Measurements from ENCODE around the gene MASP2. TPM values are rescaled to one million over a fixed set of nuclear protein-coding genes. Genes with fewer than 3 reads are reported as not detected.

MASP2 gene
- total RNA-seq, 1 donor from 2014 or later: not detected

DNA sequence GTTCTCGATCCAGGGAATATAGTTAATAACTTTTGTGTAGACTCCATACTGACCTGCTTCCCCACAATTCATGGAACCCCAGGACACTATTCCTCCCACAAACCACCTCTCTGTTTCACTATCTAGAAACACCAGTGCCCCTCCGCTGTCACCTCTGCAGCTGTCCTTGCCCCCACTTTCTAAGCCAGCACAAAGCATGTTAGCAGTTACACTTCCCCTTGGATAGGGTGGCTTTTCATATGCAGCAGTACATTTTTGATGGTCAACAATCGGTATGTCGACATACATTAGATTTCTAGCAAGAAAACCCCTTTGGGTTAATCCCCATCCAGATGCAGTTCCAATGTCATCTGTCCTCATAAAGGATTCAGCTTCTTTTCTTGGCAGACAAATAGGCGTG, 20.1 kb downstream of the MASP2 start:
- peaks cover 8% of the 10 kb centered on the region for H3K36me3 ChIP-seq (ENCODE audit: control insufficient read depth, insufficient read depth, low read length)
- TF ChIP-seq, protein P1, sequence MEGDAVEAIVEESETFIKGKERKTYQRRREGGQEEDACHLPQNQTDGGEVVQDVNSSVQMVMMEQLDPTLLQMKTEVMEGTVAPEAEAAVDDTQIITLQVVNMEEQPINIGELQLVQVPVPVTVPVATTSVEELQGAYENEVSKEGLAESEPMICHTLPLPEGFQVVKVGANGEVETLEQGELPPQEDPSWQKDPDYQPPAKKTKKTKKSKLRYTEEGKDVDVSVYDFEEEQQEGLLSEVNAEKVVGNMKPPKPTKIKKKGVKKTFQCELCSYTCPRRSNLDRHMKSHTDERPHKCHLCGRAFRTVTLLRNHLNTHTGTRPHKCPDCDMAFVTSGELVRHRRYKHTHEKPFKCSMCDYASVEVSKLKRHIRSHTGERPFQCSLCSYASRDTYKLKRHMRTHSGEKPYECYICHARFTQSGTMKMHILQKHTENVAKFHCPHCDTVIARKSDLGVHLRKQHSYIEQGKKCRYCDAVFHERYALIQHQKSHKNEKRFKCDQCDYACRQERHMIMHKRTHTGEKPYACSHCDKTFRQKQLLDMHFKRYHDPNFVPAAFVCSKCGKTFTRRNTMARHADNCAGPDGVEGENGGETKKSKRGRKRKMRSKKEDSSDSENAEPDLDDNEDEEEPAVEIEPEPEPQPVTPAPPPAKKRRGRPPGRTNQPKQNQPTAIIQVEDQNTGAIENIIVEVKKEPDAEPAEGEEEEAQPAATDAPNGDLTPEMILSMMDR (IDR thresholded peaks at IDR 0.05; ENCODE audit: insufficient read depth, low read length, severe bottlenecking): no peak
- DNase-seq (ENCODE audit: low read depth) (no peak), FAIRE-seq (no peak)
- no peak overlapping the region for H3K4me3 ChIP-seq (ENCODE audit: low read depth, low read length)
- H3K27me3 ChIP-seq (ENCODE audit: control insufficient read depth, insufficient read depth, low read length): no peaks in the 10 kb centered on the region

DNA sequence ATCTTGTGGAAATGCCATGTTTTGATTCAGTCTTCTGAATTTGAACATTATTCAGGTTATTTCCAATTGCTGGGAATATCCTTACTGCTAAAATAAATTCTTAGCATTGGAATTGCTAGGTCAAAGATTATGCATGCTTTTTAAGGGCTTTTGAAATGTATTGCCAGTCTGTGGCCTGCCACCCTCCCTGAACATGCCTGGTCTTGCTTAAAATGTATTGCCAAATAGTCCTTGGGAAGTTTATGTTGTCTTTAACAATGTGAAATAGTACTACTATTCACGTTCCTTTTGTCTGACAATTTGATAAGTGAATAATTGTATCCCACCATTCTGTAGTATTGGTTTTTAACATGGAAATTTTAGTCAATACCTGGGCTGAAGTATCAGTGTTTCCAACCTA, 21.0 kb downstream of the MASP2 start:
- FAIRE-seq (no peak), DNase-seq (ENCODE audit: low read depth) (peak; percentile 68)
- TF ChIP-seq, protein P1 (IDR thresholded peaks at IDR 0.05; ENCODE audit: insufficient read depth, low read length, severe bottlenecking): no peak
- no peaks in the 10 kb centered on the region for H3K27me3 ChIP-seq (ENCODE audit: control insufficient read depth, insufficient read depth, low read length)
- H3K36me3 ChIP-seq (ENCODE audit: control insufficient read depth, insufficient read depth, low read length): peaks cover 8% of the 10 kb centered on the region
- no peak overlapping the region for H3K4me3 ChIP-seq (ENCODE audit: low read depth, low read length)

- TF ChIP-seq, protein P1 (IDR thresholded peaks at IDR 0.05; ENCODE audit: insufficient read depth, low read length, severe bottlenecking): no peak
- no peak for FAIRE-seq
- Histone ChIP-seq H3K4me3 (ENCODE audit: low read depth, low read length) (no peak overlapping the region), H3K36me3 (ENCODE audit: control insufficient read depth, insufficient read depth, low read length) (peaks cover 10% of the 10 kb centered on the region), H3K27me3 (ENCODE audit: control insufficient read depth, insufficient read depth, low read length) (no peaks in the 10 kb centered on the region)
- no peak for DNase-seq (ENCODE audit: low read depth)
Measured at GRCh38 chr1:11025618-11026017, 21.4 kb downstream of the MASP2 start.

GRCh38 chr1:11024874-11025203, 22.2 kb downstream of the MASP2 start:
- H3K36me3 ChIP-seq (ENCODE audit: control insufficient read depth, insufficient read depth, low read length): peaks cover 13% of the 10 kb centered on the region
- DNase-seq (ENCODE audit: low read depth) (peak; percentile 29), FAIRE-seq (no peak)
- H3K27me3 ChIP-seq (ENCODE audit: control insufficient read depth, insufficient read depth, low read length): no peaks in the 10 kb centered on the region
- no peak overlapping the region for H3K4me3 ChIP-seq (ENCODE audit: low read depth, low read length)
- TF ChIP-seq, protein P1 (IDR thresholded peaks at IDR 0.05; ENCODE audit: insufficient read depth, low read length, severe bottlenecking): no peak

DNA sequence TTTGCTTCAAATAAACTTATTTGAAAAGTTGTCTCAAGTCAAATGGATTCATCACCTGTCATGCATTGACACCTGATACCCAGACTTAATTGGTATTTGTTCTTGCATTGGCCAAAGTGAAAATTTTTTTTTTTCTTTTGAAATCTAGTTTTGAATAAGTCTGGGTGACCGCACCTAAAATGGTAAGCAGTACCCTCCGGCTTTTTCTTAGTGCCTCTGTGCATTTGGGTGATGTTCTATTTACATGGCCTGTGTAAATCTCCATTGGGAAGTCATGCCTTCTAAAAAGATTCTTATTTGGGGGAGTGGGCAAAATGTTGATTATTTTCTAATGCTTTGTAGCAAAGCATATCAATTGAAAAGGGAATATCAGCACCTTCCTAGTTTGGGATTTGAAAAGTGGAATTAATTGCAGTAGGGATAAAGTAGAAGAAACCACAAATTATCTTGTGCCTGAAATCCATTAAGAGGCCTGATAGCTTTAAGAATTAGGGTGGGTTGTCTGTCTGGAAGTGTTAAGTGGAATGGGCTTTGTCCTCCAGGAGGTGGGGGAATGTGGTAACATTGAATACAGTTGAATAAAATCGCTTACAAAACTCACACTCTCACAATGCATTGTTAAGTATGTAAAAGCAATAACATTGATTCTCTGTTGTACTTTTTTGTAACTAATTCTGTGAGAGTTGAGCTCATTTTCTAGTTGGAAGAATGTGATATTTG, 22.7 kb downstream of the MASP2 start:
- Histone ChIP-seq H3K36me3 (ENCODE audit: control insufficient read depth, insufficient read depth, low read length) (peaks cover 13% of the 10 kb centered on the region), H3K4me3 (ENCODE audit: low read depth, low read length) (no peak overlapping the region), H3K27me3 (ENCODE audit: control insufficient read depth, insufficient read depth, low read length) (no peaks in the 10 kb centered on the region)
- DNase-seq (ENCODE audit: low read depth) (no peak), FAIRE-seq (no peak)
- TF ChIP-seq, protein P1 (IDR thresholded peaks at IDR 0.05; ENCODE audit: insufficient read depth, low read length, severe bottlenecking): no peak

GRCh38 chr1:11023201-11023600, 23.8 kb downstream of the MASP2 start:
- Histone ChIP-seq H3K4me3 (ENCODE audit: low read depth, low read length) (no peak overlapping the region), H3K36me3 (ENCODE audit: control insufficient read depth, insufficient read depth, low read length) (peaks cover 15% of the 10 kb centered on the region), H3K27me3 (ENCODE audit: control insufficient read depth, insufficient read depth, low read length) (no peaks in the 10 kb centered on the region)
- no peak for DNase-seq (ENCODE audit: low read depth)
- FAIRE-seq: no peak
- TF ChIP-seq, protein P1 (IDR thresholded peaks at IDR 0.05; ENCODE audit: insufficient read depth, low read length, severe bottlenecking): no peak

Measured in bronchial epithelial cell (primary cell).